NCI-H1105 treated with DMSO at 0.1 percent for 48 hours (cell line): ENCODE results near the gene TGFBR1.

Experiments
- DNase-seq: peaks from one replicate; lab custom pipeline; 2025; lab: John Stamatoyannopoulos, UW

Gene TGFBR1

DNA sequence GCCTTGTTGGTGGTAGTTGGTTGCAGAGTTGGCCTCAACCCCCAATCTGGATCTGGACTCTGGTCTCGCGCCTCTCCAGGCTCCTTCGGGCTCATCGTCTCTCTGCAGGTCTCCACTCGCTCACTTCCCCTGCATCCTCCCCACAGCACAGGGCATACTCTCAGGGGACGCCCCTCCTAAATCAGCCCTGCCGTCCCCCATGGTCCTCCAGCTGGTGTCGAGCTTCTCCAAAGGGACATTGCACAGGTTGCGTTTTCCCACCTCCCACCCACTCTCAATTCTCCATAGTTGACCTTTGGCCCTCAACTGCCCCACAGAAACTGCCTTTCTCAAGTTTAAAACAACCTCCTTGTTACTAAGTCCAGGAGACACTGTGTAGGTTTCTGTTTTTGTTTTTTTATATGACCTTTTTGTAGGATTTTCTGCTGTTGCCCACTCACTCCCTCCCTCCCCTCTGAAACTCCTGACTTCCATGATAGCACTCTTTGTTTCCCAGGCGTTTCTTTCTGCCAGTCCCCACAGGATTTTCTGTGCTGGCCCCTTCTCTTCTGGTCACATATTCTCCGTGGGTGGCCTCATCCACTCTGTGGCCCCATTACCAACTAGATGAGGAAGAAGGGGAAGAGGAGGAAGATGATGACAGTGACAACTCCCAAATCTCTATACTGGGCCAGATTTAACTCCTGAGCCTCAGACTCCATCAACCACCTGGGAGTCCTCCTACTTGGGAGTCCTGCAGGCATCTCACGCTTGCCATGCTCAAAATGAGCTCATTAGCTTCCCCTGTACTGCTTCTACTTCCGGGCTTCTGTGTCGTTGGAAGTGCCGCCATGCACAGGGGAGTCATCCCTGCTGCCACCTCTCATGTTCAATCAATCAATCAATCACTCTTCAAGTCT, 66.6 kb downstream of the TGFBR1 start:
- no peak for DNase-seq

- DNase-seq: peak; percentile 29
Measured at GRCh38 chr9:99172124-99173091, 67.5 kb downstream of the TGFBR1 start.

DNA sequence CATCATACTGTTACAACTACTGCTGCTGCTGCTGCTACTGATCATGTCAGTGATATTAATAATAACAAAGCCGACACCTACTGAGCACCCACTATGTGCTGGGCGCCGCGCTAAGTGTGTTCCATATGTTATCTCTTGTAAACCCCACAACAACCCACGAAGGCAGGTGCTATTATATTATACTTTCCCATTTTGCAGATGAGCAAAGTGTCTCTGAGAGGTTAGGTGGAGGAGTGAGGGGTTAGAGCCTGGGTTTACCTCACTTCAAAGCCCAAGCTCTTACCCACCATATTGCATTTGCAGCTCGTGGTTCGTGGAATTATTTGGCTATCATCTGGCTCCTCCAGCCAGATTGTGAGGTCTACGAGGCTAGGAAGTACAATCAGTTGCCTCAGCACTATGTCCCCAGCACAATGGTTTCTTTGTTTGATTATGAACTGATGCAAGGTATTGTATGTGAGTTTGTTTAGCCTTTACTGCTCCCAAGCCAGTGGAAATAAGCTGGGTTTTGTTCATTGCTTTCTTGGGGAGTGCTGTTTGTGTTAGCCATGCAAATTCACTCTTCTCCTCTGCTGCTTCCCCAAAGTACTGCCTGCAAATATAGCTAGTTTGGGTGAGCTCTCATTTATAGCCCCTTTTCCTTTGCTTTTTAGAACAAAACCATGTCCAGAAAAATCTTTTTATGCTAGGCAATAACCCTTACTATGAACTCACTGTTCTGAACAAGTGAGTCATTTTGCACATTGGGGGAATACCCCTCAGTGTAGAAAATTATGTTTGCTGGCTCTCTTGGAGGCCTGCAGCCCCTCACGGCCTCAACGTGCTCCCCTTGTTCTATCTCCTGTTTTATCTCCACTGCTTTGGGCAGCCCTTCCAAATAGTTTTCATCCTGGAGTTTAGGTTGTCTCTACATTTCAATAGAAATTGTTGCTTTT, 68.9 kb downstream of the TGFBR1 start:
- no peak for DNase-seq

DNA sequence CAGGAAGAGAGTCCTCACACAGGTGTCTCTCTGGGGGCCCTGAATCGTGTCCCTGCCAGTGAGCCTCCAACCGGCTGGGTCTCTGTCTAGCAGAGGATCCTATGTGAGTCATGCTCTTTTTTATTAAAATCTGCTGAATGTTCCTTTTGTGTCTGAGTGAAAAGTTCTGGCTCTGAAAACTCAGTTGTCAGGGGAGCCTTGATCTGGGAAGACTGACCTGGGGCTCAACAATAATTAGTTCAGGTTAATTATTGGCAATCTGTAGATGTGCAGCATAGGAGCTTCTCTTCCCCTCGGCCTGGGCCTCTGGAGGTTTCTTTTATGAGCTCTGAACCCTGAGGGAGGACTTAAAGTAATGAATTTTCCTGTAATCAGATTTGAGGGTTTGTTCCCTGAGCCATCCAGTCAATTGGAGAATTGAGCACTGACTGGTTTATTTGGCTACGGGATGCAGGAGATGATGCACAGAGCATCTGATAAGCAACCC, 71.7 kb downstream of the TGFBR1 start:
- DNase-seq: no peak

DNA sequence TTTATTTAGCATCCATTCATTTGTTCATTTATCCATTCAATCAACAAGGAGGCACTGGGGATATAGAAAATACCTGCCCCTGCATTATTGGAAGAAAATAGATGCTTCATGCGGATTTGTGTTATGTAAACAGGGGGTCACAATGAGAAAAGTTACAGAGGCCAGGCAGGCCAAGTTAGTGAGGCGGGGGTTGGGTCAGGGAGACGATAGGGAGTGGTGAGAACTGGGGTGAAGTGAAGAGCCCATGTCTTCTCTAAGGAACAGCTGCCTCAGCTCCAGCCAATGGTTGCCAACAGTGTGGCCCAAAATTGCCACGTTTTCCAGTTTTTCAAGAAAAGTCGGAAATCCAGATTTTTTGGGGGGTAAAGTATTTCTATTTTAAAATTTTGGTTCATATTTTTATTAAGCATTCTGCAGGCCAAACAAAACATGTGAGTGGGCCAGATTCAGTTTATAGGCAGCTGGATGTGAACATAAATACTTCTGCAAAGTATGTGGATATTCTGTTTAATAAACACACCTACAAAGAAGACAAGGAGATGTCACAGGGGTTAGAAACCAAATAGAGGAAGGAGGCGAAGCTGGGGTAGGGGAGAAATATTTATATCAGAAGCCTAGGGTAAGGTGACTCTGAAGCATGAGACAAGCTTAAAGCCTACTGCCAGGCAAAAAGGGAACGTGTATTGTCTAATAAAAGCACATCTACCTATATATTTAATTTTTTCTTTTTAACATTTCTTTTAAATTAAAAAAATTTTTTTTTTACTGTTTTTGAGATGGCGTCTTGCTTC, 72.9 kb downstream of the TGFBR1 start:
- DNase-seq: no peak

- DNase-seq: no peak
Measured at GRCh38 chr9:99178912-99179872, 74.3 kb downstream of the TGFBR1 start.

DNA sequence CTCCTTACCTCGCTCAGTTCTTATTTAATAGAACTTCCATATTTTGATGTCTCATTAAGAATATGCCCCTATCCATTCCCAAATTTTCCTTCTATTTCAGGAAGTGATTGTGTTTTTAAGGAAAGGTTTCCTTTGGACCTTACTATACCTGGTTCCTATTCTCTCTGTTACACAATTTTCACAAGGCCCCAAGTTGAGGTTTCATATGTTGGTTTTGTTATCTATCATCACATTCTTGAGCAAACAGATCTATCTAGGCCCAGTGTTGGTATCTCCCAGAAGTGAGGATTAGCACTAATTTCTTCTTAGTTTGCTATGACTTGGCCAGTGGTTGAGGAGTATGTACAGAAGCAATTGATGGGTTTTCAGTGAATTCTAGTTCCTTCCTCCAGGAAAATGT, 75.3 kb downstream of the TGFBR1 start:
- no peak for DNase-seq

DNA sequence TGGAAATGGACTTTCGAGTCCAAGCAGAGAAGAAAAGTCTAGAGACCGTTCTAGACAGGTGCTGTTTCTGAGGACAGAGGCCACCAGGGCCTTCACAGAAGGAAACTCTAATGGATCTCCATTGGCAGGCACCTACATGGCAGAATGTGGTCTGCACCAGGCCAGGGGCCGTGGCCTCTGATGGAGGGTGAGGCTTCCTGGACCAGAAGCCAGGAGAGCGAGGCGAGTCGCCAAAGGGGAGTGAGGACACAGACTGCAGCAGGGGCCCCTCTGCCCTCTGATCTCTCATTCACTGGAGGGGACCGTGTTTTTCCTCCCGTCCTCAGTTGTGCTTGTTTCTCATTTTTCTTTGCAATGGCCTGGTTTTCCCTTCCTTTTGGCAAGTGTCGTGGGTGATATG, 75.7 kb downstream of the TGFBR1 start:
- DNase-seq: no peak

GRCh38 chr9:99181206-99181605, 76.3 kb downstream of the TGFBR1 start:
- DNase-seq: no peak

DNA sequence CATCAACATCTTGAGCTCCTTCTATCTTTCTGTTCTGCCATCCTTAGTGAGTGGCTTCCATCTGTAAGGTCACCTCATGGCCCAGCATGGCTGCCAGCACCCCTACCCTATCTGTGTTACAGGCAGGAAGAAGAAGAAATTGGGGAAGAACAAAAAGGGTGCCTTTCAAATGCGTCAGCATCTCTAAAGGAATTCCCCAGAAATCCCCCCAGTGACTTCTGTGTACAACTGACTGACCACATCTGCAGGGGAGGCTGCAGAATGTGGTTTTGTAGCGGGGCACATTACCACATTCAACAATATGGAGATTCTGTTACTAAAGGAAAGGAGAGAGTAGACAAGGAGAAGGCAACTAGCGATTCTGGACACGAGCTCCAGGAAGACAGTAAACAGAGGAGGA, 76.7 kb downstream of the TGFBR1 start:
- DNase-seq: no peak

DNA sequence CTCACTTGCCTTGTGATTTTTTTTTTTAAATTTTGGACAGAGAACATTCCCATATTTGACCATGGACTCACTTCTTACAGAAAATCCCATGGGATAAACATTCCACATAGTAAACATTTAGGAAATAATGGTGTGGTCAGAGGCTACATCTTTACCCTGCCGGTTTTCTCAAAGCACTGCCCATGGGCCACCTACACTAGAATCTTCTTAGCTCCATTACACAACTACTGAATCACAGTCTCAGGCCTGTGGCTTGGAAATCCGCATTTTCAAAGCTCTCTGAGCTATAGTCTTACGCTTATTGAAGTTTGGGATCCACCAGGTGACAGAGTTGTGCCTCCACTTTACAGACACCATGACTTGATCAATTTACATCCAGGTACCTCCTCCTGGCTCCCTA, 77.4 kb downstream of the TGFBR1 start:
- no peak for DNase-seq

- no peak for DNase-seq
Measured at GRCh38 chr9:99183616-99184015, 78.7 kb downstream of the TGFBR1 start.

- DNase-seq: no peak
Measured at GRCh38 chr9:99184110-99184474, 79.2 kb downstream of the TGFBR1 start.

- peak; percentile 82 for DNase-seq
Measured at GRCh38 chr9:99184475-99185347, 79.8 kb downstream of the TGFBR1 start.

- no peak for DNase-seq
Measured at GRCh38 chr9:99185348-99185632, 80.4 kb downstream of the TGFBR1 start.

DNA sequence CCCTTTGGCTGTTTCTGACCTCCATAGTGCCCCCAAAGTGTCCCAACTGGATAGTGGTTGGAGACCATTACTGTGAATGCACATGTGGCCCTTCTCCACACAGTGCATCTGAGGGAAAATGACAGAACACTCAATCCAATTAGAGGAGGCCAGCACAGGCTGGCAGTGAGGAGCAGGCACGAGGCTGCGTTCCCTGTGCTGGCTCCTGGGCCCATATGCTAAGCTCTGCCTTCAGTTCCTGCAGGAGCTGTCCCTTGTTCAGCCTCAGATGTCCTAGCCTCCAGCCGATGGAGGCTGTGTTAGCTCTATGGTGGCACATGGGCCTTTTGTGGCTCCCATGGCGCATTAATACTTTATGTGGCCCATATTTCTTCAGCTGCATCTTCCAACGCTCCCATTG, 81.0 kb downstream of the TGFBR1 start:
- DNase-seq: no peak

GRCh38 chr9:99187311-99187710, 82.4 kb downstream of the TGFBR1 start:
- DNase-seq: no peak

DNA sequence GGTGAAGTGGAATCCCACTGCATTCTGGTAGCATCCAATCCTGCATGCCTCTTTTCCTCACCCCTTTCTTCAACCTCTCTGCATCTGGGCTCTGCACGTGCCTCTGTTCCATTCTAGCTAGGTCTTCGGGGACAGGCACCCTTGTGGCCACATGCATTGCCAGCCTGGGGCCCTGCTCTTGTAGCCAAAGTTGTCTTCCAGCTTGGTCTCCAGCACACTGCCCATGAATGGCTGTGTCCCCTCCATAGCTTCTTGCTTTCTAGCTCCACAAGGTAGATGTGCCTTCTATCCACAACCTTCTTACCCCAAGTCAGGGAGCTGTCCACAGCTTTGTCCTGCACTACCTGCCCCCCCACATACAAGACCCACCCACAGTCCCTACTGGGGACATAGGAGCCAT, 84.3 kb downstream of the TGFBR1 start:
- DNase-seq: no peak
